HepG2 (cell line): ENCODE data around the gene CELSR2. TPM values are rescaled to one million over a fixed set of nuclear protein-coding genes. Genes with fewer than 3 reads are reported as not detected.
A peak's percentile ranks its signal among the peaks of the same experiment; 100 is the strongest.

Experiments
- ELF1 ChIP-seq: sonication (generic); formaldehyde crosslinking; IDR thresholded peaks from 2 replicates; pipeline ENCODE4 v1.4.0; 2020; ENCODE audit warnings: missing genetic modification reagents
- EP300 ChIP-seq, 3 experiments: sonication (generic) in 1 of 3; formaldehyde crosslinking in 1 of 3; IDR thresholded peaks; 2 replicates each; pipeline versions ENCODE4 v1.5.1 to v1.6.1; 2011 to 2020; ENCODE audit warnings: low read depth in 2 of 3, low read length in 2 of 3, borderline replicate concordance in 1 of 3, improper control_type of control experiment in 1 of 3, mild to moderate bottlenecking in 1 of 3, missing genetic modification reagents in 1 of 3, moderate library complexity in 1 of 3
- JUN ChIP-seq: sonication (generic); formaldehyde crosslinking; IDR thresholded peaks from 2 replicates; pipeline ENCODE4 v1.4.0; 2020; ENCODE audit warnings: mild to moderate bottlenecking, missing genetic modification reagents
- KAT8 ChIP-seq: IDR thresholded peaks from 2 replicates; pipeline ENCODE4 v1.6.1; 2016; ENCODE audit warnings: missing genetic modification reagents, missing compliant biosample characterization
- NFKBIZ ChIP-seq: IDR thresholded peaks from 2 replicates; pipeline ENCODE4 v1.6.1; 2018; ENCODE audit warnings: missing genetic modification reagents, missing compliant biosample characterization
- POLR2G ChIP-seq: fragments of 200-400 bp; formaldehyde crosslinking; IDR thresholded peaks from 2 replicates; pipeline ENCODE4 v1.6.1; 2018; ENCODE audit warnings: mild to moderate bottlenecking, low read depth, low read length, moderate library complexity
- RCOR2 ChIP-seq: IDR thresholded peaks from 2 replicates; pipeline ENCODE4 v1.6.1; 2016; ENCODE audit warnings: missing biosample characterization, missing genetic modification reagents
- SAP130 ChIP-seq: IDR thresholded peaks from 2 replicates; pipeline ENCODE4 v1.6.1; 2016; ENCODE audit warnings: low read depth
- ZNF251 ChIP-seq: sonication (generic); formaldehyde crosslinking; IDR thresholded peaks from 2 replicates; pipeline ENCODE4 v1.9.0; 2021; ENCODE audit warnings: mild to moderate bottlenecking, missing genetic modification reagents
- ZNF615 ChIP-seq: sonication (generic); formaldehyde crosslinking; IDR thresholded peaks from 2 replicates; pipeline ENCODE4 v1.5.0; 2020; ENCODE audit warnings: mild to moderate bottlenecking, missing genetic modification reagents, borderline replicate concordance
- ZNF710 ChIP-seq: sonication (generic); formaldehyde crosslinking; IDR thresholded peaks from 2 replicates; pipeline ENCODE4 v1.5.0; 2020; ENCODE audit warnings: mild to moderate bottlenecking, missing genetic modification reagents, borderline replicate concordance
- ZNF788 ChIP-seq: sonication (generic); formaldehyde crosslinking; IDR thresholded peaks from 2 replicates; pipeline ENCODE4 v1.5.0; 2020; ENCODE audit warnings: mild to moderate bottlenecking, missing genetic modification reagents, borderline replicate concordance
- ZSCAN5A ChIP-seq: sonication (generic); formaldehyde crosslinking; IDR thresholded peaks from 2 replicates; pipeline ENCODE4 v1.8.0; 2022; ENCODE audit warnings: mild to moderate bottlenecking, missing genetic modification reagents, borderline replicate concordance
- polyA plus RNA-seq, 8 experiments: library from polyadenylated mRNA; depleted of rRNA in 3 of 8; stranded (reverse) in 7 of 8; unstranded in 1 of 8; fragments of >200 nt; fragmentation: Illumina TruSeq in 4 of 8; extraction: Trizol in 4 of 8; gene quantifications; 2 replicates each; pipeline versions ENCODE4 v1.2.1 to v1.2.3, GENCODE V29; 2011 to 2016; ENCODE audit warnings: low read depth in 4 of 8, missing spikeins in 1 of 8, mixed read lengths in 1 of 8; ENCODE audit not compliant: insufficient read depth in 1 of 8
- total RNA-seq, 5 experiments: library from RNA; depleted of rRNA; stranded (reverse); fragments of >200 nt; fragmentation: Illumina TruSeq; extraction: Trizol; gene quantifications; 2 replicates each; pipeline ENCODE4 v1.2.3, GENCODE V29; 2016; ENCODE audit warnings: low read depth in 1 of 5
- TF ChIP-seq, protein P1 (sequence below): sonication (generic); formaldehyde crosslinking; IDR thresholded peaks from 2 replicates; pipeline ENCODE4 v1.5.0; 2020; ENCODE audit warnings: mild to moderate bottlenecking, missing genetic modification reagents
- TF ChIP-seq, protein P2 (sequence below): sonication (generic); formaldehyde crosslinking; IDR thresholded peaks from 2 replicates; pipeline ENCODE4 v1.4.0; 2020; ENCODE audit warnings: mild to moderate bottlenecking, missing genetic modification reagents
- TF ChIP-seq, protein P3 (sequence below): sonication (generic); formaldehyde crosslinking; IDR thresholded peaks from 2 replicates; pipeline ENCODE4 v1.5.1; 2020; ENCODE audit warnings: mild to moderate bottlenecking, missing genetic modification reagents, borderline replicate concordance
- TF ChIP-seq, protein P4 (sequence below): sonication (generic); formaldehyde crosslinking; IDR thresholded peaks from 2 replicates; pipeline ENCODE4 v1.5.1; 2020; ENCODE audit warnings: missing genetic modification reagents, mild to moderate bottlenecking, borderline replicate concordance

Gene CELSR2
- total and polyA plus RNA-seq, 2 of the 13 experiments (the other 11 are each of a cell fraction or from before 2014, with no cell fraction given): 4.0 to 6.6 TPM

DNA sequence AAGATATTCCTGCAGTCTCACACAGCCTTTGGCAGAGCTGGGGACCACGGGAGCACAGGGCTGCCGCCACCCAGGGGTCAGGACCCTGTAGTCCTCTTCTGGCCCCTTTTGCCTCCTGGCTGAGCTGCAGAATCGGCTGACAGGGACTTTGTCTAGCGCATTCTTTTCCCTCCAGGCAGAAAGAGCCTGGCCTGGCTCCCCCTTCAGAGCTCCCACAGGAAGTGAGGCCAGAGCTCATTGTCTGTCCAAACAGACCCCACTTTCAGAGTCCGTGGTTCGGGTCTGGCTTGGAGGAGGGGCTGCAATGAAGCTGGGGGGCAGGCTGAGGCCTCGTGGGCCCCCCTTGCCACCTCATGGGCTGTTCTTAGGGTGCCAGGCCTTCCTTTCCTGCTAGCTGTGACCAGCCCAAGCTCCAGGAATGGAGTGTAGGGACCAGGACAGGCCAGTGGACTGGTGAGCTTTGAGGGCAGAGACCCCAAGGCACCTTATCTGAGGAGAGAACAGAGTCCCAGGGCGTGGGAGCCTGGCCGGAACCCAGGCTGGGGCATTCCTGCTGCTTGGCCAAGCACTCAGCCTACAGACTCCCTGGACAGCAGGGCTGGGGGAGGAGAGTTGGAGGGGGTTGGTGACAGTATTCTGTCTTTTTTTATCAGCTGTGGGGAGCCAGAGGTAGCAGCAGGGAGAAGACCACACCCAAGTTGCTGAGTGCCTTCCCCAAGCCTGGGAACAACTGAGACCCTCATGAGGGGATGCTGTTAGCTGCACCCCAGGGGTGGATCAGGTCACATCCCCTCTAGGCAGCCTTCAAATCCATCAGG, 4.7 kb downstream of the CELSR2 start (continued):
- TF ChIP-seq, protein P1, sequence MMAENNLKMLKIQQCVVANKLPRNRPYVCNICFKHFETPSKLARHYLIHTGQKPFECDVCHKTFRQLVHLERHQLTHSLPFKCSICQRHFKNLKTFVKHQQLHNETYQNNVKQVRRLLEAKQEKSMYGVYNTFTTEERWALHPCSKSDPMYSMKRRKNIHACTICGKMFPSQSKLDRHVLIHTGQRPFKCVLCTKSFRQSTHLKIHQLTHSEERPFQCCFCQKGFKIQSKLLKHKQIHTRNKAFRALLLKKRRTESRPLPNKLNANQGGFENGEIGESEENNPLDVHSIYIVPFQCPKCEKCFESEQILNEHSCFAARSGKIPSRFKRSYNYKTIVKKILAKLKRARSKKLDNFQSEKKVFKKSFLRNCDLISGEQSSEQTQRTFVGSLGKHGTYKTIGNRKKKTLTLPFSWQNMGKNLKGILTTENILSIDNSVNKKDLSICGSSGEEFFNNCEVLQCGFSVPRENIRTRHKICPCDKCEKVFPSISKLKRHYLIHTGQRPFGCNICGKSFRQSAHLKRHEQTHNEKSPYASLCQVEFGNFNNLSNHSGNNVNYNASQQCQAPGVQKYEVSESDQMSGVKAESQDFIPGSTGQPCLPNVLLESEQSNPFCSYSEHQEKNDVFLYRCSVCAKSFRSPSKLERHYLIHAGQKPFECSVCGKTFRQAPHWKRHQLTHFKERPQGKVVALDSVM (CRISPR knock-in tag): peak; percentile 64
- TF ChIP-seq JUN (CRISPR knock-in tag): no peak
- no peak for TF ChIP-seq KAT8 (CRISPR knock-in tag)
- no peak for TF ChIP-seq RCOR2
- no peak for TF ChIP-seq ZSCAN5A
- no peak for TF ChIP-seq EP300 (IDR thresholded peaks at IDR 0.05; ENCODE audit: low read depth in 2 of 2, low read length in 2 of 2)
- no peak for TF ChIP-seq EP300 (CRISPR knock-in tag; IDR thresholded peaks at IDR 0.05; ENCODE audit: borderline replicate concordance)
- peak; percentile 34; the same call in 1 of the 2 replicates for TF ChIP-seq SAP130
- TF ChIP-seq, protein P2, sequence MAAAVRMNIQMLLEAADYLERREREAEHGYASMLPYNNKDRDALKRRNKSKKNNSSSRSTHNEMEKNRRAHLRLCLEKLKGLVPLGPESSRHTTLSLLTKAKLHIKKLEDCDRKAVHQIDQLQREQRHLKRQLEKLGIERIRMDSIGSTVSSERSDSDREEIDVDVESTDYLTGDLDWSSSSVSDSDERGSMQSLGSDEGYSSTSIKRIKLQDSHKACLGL (CRISPR knock-in tag): no peak
- TF ChIP-seq, protein P3, sequence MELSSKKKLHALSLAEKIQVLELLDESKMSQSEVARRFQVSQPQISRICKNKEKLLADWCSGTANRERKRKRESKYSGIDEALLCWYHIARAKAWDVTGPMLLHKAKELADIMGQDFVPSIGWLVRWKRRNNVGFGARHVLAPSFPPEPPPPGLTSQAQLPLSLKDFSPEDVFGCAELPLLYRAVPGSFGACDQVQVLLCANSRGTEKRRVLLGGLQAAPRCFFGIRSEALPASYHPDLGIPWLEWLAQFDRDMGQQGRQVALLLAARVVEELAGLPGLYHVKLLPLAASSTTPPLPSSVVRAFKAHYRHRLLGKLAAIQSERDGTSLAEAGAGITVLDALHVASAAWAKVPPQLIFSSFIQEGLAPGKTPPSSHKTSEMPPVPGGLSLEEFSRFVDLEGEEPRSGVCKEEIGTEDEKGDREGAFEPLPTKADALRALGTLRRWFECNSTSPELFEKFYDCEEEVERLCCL (CRISPR knock-in tag): no peak
- TF ChIP-seq POLR2G: peak; percentile 50; the same call in 1 of the 2 replicates
- TF ChIP-seq ZNF615 (CRISPR knock-in tag): no peak
- TF ChIP-seq ELF1 (CRISPR knock-in tag): peak; percentile 36; the same call in 1 of the 2 replicates
- 0 out of 2 replicates have a peak, but pooled peaks have one; percentile 19 for TF ChIP-seq ZNF788 (CRISPR knock-in tag)
- TF ChIP-seq, protein P4, sequence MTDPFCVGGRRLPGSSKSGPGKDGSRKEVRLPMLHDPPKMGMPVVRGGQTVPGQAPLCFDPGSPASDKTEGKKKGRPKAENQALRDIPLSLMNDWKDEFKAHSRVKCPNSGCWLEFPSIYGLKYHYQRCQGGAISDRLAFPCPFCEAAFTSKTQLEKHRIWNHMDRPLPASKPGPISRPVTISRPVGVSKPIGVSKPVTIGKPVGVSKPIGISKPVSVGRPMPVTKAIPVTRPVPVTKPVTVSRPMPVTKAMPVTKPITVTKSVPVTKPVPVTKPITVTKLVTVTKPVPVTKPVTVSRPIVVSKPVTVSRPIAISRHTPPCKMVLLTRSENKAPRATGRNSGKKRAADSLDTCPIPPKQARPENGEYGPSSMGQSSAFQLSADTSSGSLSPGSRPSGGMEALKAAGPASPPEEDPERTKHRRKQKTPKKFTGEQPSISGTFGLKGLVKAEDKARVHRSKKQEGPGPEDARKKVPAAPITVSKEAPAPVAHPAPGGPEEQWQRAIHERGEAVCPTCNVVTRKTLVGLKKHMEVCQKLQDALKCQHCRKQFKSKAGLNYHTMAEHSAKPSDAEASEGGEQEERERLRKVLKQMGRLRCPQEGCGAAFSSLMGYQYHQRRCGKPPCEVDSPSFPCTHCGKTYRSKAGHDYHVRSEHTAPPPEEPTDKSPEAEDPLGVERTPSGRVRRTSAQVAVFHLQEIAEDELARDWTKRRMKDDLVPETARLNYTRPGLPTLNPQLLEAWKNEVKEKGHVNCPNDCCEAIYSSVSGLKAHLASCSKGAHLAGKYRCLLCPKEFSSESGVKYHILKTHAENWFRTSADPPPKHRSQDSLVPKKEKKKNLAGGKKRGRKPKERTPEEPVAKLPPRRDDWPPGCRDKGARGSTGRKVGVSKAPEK (CRISPR knock-in tag): no peak
- TF ChIP-seq ZNF710 (CRISPR knock-in tag): no peak
- no peak for TF ChIP-seq ZNF251 (CRISPR knock-in tag)
- no peak for TF ChIP-seq NFKBIZ (CRISPR knock-in tag)
